Activated B cell treated with CpG ODN at 0.5 μM for 24 hours (primary cell): Measurements from ENCODE around the gene FAM13C. TPM values are rescaled to one million over a fixed set of nuclear protein-coding genes. Genes with fewer than 3 reads are reported as not detected.

Experiments used
- ATAC-seq: fragments of 200-7000 bp; cut with Tn5 transposase; one replicate; pipeline ENCODE4 v1.10.0; 2021; ENCODE audit warnings: low read depth, mild to moderate bottlenecking, moderate library complexity
- CTCF ChIA-PET: fragments of 350-600 bp; sonication (Branson Sonifier 250); formaldehyde crosslinking; loops from one replicate; lab custom pipeline; 2021; ENCODE audit warnings: antibody characterized with exemption; lab: Charles Lee
- POLR2A ChIA-PET: fragments of 350-600 bp; sonication (Branson Sonifier 250); formaldehyde crosslinking; loops from one replicate; lab custom pipeline; 2021; ENCODE audit warnings: antibody characterized with exemption; lab: Charles Lee
- DNase-seq: peaks from one replicate; pipeline ENCODE4 v3.0.0; 2022
- H3K27ac Mint-ChIP-seq: one replicate; pipeline ENCODE4 v1.8.0; 2020; ENCODE audit warnings: mixed read lengths
- H3K27me3 Mint-ChIP-seq: one replicate; pipeline ENCODE4 v1.8.0; 2021; ENCODE audit warnings: mixed read lengths
- H3K36me3 Mint-ChIP-seq: one replicate; pipeline ENCODE4 v1.8.0; 2021; ENCODE audit warnings: low read depth, mixed read lengths
- H3K4me1 Mint-ChIP-seq: one replicate; pipeline ENCODE4 v1.8.0; 2021; ENCODE audit warnings: mixed read lengths
- H3K4me3 Mint-ChIP-seq: one replicate; pipeline ENCODE4 v1.8.0; 2020; ENCODE audit warnings: mild to moderate bottlenecking, mixed read lengths
- H3K9me3 Mint-ChIP-seq: one replicate; pipeline ENCODE4 v1.8.0; 2020; ENCODE audit warnings: mixed read lengths
- CTCF ChIP-seq: fragments of 200-600 bp; IDR thresholded peaks from one replicate; pipeline ENCODE4 v1.8.0; 2022; ENCODE audit warnings: antibody characterized with exemption, mild to moderate bottlenecking
- intact Hi-C: fragments of 100-400 bp; cut with micrococcal nuclease; formaldehyde crosslinking; loops from one replicate; pipeline ENCODE4 v1.15.1; 2024
- total RNA-seq: library from RNA; stranded (reverse); gene quantifications from 2 replicates; pipeline ENCODE4 v1.2.3, GENCODE V29; 2022

The FAM13C gene
- total RNA-seq, 1 donor from 2014 or later: not detected

GRCh38 chr10:59335497-59335896 lies 26.9 kb downstream of the FAM13C start:
- H3K27ac Mint-ChIP-seq: no peak overlapping the region
- ATAC-seq (no peak), DNase-seq (no peak)
- H3K4me1 Mint-ChIP-seq: no peaks in the 10 kb centered on the region
- H3K36me3 Mint-ChIP-seq: no peaks in the 10 kb centered on the region
- H3K27me3 Mint-ChIP-seq: no peaks in the 10 kb centered on the region
- ChIA-PET POLR2A (no interaction called here), CTCF (no interaction called here)
- intact Hi-C loops: no loop called here
- H3K4me3 Mint-ChIP-seq: no peak overlapping the region
- no peaks in the 10 kb centered on the region for H3K9me3 Mint-ChIP-seq
- TF ChIP-seq CTCF: no peak

GRCh38 chr10:59333701-59334100 lies 28.6 kb downstream of the FAM13C start:
- H3K36me3 Mint-ChIP-seq: no peaks in the 10 kb centered on the region
- no peaks in the 10 kb centered on the region for H3K9me3 Mint-ChIP-seq
- H3K27ac Mint-ChIP-seq: no peak overlapping the region
- intact Hi-C loops: no loop called here
- POLR2A ChIA-PET: no interaction called here
- no peak overlapping the region for H3K4me3 Mint-ChIP-seq
- no peaks in the 10 kb centered on the region for H3K27me3 Mint-ChIP-seq
- CTCF ChIA-PET: no interaction called here
- H3K4me1 Mint-ChIP-seq: no peaks in the 10 kb centered on the region
- ATAC-seq (no peak), DNase-seq (no peak)
- no peak for TF ChIP-seq CTCF

- no peaks in the 10 kb centered on the region for H3K27me3 Mint-ChIP-seq
- H3K27ac Mint-ChIP-seq: no peak overlapping the region
- no peaks in the 10 kb centered on the region for H3K9me3 Mint-ChIP-seq
- ATAC-seq: no peak
- intact Hi-C loops: no loop called here
- H3K4me1 Mint-ChIP-seq: no peaks in the 10 kb centered on the region
- H3K36me3 Mint-ChIP-seq: no peaks in the 10 kb centered on the region
- ChIA-PET POLR2A (no interaction called here), CTCF (no interaction called here)
- no peak for DNase-seq
- no peak for TF ChIP-seq CTCF
- no peak overlapping the region for H3K4me3 Mint-ChIP-seq
These were observed 29.8 kb downstream of the FAM13C start for GRCh38 chr10:59332581-59332980.

- H3K27me3 Mint-ChIP-seq: no peaks in the 10 kb centered on the region
- POLR2A ChIA-PET: no interaction called here
- CTCF ChIA-PET: no interaction called here
- no peak overlapping the region for H3K27ac Mint-ChIP-seq
- no peaks in the 10 kb centered on the region for H3K36me3 Mint-ChIP-seq
- TF ChIP-seq CTCF: no peak
- no peak for ATAC-seq
- no peaks in the 10 kb centered on the region for H3K4me1 Mint-ChIP-seq
- DNase-seq: no peak
- intact Hi-C loops: no loop called here
- no peaks in the 10 kb centered on the region for H3K9me3 Mint-ChIP-seq
- no peak overlapping the region for H3K4me3 Mint-ChIP-seq
These were observed 30.7 kb downstream of the FAM13C start for GRCh38 chr10:59331661-59332060.

- POLR2A ChIA-PET: no interaction called here
- intact Hi-C loops: no loop called here
- H3K27ac Mint-ChIP-seq: no peak overlapping the region
- CTCF ChIA-PET: no interaction called here
- H3K4me1 Mint-ChIP-seq: no peaks in the 10 kb centered on the region
- no peaks in the 10 kb centered on the region for H3K9me3 Mint-ChIP-seq
- TF ChIP-seq CTCF: no peak
- no peak for ATAC-seq
- no peaks in the 10 kb centered on the region for H3K36me3 Mint-ChIP-seq
- no peak for DNase-seq
- no peak overlapping the region for H3K4me3 Mint-ChIP-seq
- H3K27me3 Mint-ChIP-seq: no peaks in the 10 kb centered on the region
These were observed 37.2 kb downstream of the FAM13C start for GRCh38 chr10:59325116-59325515.
